ENCODE measurements around the gene TEX29. TPM values are rescaled to one million over a fixed set of nuclear protein-coding genes. Genes with fewer than 3 reads are reported as not detected.
A peak's percentile ranks its signal among the peaks of the same experiment; 100 is the strongest.

TEX29 gene
- total RNA-seq, 1 experiment from 2014 or later: not detected

GRCh38 chr13:111322001-111322915 lies 1.8 kb downstream of the TEX29 start:
- no peak for DNase-seq (ENCODE audit: low spot score)

DNA sequence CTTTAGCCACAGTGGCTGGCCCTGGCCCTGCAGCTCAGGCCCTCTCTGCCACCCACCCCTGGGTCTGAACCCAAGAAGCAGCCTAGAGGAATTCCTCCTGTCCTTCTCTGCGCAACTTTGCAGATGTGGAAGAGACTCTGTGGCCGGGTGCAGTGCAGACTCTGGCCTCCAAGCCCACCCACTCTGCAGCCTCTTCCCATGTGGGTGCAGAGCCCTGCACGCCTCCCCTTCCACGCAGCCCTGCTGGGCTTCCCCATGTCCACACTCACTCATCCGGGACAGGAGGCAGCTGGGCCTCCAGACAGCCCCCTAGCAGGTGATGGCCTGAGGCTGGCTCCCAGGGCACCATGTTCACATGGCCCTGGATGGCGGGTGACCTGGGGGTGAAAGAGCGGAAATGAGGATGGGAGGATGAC lies 2.5 kb downstream of the TEX29 start:
- no peak for DNase-seq (ENCODE audit: low spot score)

- no peak for DNase-seq (ENCODE audit: low spot score)
Observed at GRCh38 chr13:111323549-111323948, 3.1 kb downstream of the TEX29 start.

- no peak for DNase-seq (ENCODE audit: low spot score)
Observed at GRCh38 chr13:111323950-111324651, 3.7 kb downstream of the TEX29 start.

- no peak for DNase-seq (ENCODE audit: low spot score)
Observed at GRCh38 chr13:111324736-111325135, 4.3 kb downstream of the TEX29 start.

- no peak for DNase-seq (ENCODE audit: low spot score)
Observed at GRCh38 chr13:111325146-111325890, 4.9 kb downstream of the TEX29 start.

DNA sequence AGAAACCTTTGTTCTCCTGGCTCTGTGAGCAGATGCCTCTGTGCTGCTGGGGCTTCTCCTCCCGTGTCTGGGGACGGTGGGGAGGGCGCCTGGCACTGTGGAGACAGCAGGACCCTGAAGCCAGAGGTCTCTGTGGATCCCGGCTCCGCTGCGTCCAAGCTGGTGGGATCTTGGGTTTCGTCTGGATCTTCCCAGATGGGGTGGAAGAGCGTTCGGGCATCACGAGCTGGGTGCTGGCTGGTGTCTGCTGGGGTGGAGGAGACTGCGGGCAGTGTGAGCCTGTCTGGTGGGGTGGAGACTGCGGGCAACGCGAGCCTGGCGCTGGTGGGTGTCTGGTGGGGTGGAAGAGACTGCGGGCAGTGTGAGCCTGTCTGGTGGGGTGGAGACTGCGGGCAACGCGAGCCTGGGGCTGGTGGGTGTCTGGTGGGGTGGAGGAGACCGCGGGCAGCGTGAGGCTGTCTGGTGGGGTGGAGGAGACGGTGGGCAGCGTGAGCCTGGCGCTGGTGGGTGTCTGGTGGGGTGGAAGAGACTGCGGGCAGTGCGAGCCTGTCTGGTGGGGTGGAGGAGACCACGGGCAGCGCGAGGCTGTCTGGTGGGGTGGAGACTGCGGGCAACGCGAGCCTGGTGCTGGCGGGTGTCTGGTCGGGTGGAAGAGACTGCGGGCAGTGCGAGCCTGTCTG lies 5.6 kb downstream of the TEX29 start:
- no peak for DNase-seq (ENCODE audit: low spot score)

DNA sequence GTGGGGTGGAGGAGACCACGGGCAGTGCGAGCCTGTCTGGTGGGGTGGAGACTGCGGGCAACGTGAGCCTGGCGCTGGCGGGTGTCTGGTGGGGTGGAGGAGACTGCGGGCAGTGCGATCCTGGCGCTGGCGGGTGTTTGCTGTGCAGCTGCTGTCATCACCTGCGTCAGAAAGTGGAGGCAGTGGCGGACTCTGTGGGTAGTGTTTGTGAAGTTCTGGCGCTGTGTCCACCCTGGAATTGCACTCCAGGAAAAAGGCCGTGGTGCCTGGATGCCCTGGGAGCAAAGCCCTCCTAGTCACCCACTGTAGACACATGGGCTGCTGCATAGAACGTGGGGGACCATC lies 6.2 kb downstream of the TEX29 start:
- no peak for DNase-seq (ENCODE audit: low spot score)

- no peak for DNase-seq (ENCODE audit: low spot score)
Observed at GRCh38 chr13:111326981-111327642, 6.7 kb downstream of the TEX29 start.

DNA sequence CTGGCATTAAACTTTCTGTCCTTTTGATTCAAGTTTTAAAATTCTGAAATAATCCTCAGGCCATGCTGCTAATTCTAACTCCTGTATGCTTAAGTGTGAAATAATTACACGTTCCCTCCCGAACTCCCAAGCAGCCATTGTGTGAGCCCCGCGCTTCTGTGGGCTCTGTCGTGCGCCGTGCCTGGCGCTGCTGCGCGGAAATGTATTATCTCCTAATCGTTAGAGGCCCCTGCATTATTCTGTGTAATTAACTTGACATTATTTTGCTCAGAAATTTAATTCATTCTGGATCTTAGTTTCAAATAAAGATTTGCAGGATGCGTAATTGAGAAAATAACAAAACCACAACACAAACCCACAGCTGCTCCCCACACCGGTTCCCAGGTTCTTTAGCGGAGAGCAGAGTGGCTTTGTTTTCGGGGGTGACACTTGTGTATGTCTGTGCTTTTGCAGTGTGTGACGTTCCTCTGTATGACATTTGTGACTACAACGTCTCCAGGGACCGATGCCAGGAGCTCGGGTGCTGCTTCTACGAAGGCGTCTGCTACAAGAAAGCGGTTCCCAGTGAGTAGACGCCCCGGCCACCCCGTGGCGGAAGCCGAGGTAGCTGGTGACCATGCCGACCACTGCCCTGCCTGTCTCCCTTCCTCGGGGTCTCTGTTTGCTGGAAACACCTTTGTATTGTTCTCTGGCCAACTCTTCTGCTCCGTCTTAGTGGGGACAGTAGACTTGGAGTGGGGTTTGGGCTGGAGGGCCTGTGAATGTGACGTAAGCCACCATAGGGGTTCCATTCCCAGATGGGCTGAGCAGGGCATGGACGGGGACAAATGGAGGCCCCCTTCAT lies 7.5 kb downstream of the TEX29 start:
- no peak for DNase-seq (ENCODE audit: low spot score)

DNA sequence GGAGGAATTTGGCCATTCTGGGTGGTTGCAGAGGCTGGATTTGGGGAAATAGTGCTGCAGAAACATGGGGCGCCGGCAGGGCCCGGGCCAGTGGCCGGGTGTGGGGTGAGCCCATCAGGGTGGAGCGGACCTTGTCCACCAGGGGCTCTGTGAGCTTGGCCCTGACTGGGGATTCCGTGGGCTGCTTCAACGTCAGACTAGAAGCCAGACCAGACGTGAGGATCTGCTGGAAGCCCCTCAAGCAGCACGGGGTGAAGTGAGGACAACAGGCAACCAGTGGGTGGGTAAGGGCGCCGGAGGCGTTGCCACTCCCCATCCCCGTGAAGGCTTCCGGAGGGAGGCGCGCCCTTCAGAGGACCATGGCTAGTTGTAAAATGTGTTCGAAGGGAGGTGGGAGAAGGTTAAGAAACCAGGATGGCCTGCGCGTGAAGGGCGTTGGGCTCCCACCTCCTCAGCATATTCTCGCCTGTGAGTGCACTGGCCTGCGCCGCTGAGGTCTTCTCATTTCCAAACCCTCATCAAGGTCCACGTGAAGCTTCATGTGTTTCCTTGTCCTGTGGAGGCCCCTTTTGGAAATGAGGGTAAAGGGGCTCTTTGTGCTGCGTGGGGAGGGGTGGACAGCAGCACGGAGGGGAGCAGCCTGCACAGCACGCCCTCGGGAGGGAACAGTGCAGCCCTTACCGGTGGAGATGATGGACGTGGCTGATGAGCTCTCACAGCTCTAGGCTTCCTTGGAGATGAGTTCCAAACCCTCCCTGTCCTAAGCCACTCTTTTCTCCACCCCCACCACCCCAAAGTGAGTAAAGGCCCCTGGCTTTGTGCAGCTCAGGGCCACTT lies 8.3 kb downstream of the TEX29 start:
- DNase-seq (ENCODE audit: low spot score): no peak

- no peak for DNase-seq (ENCODE audit: low spot score)
Observed at GRCh38 chr13:111329641-111330040, 9.2 kb downstream of the TEX29 start.

DNA sequence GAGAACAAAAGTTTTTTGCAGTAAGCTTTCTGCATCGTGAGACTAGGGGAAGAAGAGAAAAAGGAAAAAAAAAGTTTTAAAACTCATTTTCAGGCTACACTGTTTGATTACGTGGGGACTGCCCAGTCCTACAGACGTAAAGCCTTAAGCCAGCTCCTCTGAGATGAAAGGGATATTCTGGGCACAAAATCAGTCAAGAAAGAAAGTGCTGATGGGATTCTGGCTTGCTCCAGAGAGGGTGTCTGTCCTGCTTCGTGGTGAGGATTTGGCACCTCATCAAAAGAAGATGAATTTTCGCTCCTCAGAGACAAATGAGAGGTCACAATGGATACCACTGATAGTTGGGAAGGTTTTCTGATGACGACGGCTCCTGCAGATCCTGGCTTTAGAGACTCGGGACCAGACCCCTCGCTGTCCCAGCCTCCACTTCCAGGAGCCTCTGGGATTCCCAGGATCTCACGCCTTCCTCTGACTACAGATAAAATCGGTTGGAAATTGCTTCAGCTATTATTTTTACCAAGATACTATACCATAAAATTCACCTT lies 9.7 kb downstream of the TEX29 start:
- DNase-seq (ENCODE audit: low spot score): no peak

DNA sequence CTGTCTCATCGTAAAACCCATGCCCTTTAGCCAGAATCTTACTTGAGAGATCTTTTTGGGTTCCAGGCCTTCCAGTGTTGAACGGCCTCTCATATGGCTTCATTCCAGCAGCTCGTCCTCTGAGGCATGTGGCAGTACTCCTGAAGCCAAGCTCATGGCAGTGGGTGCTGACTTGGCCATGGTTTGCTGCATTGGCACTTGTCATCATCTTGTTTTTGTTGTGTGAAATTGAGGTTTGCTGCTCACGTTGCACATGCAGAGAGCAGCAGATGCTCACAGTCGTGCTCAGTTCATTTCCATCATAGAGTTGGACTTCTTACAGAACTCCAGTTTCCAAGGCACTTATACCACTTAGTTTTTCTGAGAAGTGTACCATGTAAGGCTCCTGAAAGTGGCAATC lies 14.9 kb downstream of the TEX29 start:
- DNase-seq (ENCODE audit: low spot score): no peak

DNA sequence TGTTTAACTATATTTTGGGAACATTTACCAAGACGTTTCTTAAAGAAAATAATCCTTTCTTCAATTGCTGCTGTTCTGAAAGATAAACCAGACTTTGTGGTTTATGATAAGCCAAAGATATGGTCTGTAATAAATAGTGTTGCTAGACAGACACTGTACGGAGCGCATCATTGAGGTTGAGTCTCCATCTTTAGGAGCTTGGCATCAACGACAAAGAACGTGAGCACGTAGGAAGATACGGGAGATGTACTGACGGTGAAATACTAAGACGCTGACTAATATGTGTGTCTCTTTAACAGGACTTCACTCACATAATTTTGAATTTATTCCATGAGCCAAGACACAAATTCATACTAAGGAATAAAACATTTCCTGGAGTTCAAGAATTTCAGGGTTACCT lies 16.2 kb downstream of the TEX29 start:
- no peak for DNase-seq (ENCODE audit: low spot score)

DNA sequence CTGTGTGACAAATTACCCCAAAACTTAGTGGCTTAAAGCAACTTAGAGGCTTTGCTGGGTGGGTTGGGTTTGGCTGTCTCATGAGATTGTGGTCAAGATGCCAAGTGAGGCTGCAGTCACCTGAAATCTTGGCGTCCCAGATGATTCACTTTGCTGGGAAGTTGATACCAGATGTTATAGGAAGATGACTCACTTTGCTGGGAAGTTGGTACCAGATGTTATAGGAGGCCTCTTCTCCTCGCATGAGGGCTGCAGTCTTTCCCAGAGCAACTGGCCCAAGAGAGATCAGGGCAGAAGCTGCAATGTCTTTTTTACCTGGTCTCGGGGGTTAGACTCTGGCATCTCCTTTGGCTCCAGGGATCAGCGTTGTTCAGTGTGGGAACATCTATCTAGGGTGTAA lies 16.8 kb downstream of the TEX29 start:
- DNase-seq (ENCODE audit: low spot score): peak; percentile 51

GRCh38 chr13:111337741-111338140 lies 17.3 kb downstream of the TEX29 start:
- no peak for DNase-seq (ENCODE audit: low spot score)

DNA sequence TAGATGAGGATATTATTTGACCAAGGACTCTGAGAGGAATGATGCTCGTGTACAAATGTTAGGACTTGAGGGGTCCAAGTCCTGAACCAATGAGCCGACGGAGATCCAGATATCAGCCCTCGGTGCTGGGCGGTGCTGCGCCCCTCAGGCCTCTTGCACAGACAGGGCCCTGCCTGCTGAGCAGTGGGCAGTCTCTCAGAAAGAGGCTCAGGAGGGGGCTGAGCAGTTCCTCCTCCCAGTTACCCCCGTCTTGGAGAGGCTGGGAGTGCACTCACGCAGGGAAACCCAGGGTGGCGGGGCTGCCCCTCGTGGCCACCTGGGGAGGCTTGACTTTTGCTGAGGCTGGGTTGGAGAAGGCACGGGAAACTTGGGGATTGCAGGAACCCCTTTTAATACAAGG lies 18.4 kb downstream of the TEX29 start:
- DNase-seq (ENCODE audit: low spot score): no peak

All from H4 (cell line).